AG04449 (cell line): Measurements from ENCODE around the gene SLCO2A1.
A peak's percentile ranks its signal among the peaks of the same experiment; 100 is the strongest.

Experiments
- CTCF ChIA-PET: fragments of 350-600 bp; formaldehyde crosslinking; extraction: SDS; loops from one replicate; lab custom pipeline; 2021; ENCODE audit warnings: antibody characterized with exemption; lab: Yijun Ruan, JAX
- POLR2A ChIA-PET: fragments of 400-600, 350-600 bp; formaldehyde crosslinking; extraction: SDS; loops from one replicate; lab custom pipeline; 2020; ENCODE audit warnings: antibody characterized with exemption, inconsistent platforms; lab: Yijun Ruan, JAX
- DNase-seq: peaks from one replicate; pipeline ENCODE4 v3.0.0-alpha.2; 2010; ENCODE audit warnings: low read depth, low spot score
- H3K4me3 ChIP-seq: 2 replicates; pipeline ENCODE4 v1.5.1; 2011; ENCODE audit warnings: low read depth, mild to moderate bottlenecking, control low read depth, low read length
- TF ChIP-seq, protein P1 (sequence below): IDR thresholded peaks from one replicate; pipeline ENCODE4 v1.5.1; 2011; ENCODE audit warnings: mild to moderate bottlenecking, moderate library complexity, low read length, control low read depth, inconsistent platforms; ENCODE audit not compliant: insufficient read depth; ENCODE audit errors: missing control alignments

Gene SLCO2A1

DNA sequence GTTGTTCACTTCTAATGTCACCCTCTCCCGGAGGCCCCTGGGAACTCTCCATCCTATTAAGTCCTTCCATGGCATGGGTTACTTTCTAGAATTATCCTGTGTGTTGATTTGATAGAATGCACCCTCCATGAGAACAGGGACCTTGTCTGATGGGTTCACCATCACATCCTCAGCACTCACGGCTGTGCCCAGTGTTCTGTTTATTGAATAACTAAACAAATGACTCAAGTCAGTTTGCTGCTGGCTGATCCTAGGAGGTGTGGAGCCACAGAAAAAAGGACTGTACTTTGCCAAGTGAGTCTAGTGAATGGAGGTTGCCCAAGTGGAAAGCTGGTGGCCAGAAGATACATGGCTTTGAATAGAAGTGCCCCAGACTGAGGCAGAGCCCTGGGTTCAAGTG lies 85.5 kb downstream of the SLCO2A1 start:
- CTCF ChIA-PET, result interaction anchor here (1.0 to 3.4 kb wide), 5 partner anchors 12 to 268 kb away, joined by 3 to 17 read pairs (median 5); no protein-coding TSS in a partner anchor
- POLR2A ChIA-PET, result no interaction called here
- TF ChIP-seq, protein P1, sequence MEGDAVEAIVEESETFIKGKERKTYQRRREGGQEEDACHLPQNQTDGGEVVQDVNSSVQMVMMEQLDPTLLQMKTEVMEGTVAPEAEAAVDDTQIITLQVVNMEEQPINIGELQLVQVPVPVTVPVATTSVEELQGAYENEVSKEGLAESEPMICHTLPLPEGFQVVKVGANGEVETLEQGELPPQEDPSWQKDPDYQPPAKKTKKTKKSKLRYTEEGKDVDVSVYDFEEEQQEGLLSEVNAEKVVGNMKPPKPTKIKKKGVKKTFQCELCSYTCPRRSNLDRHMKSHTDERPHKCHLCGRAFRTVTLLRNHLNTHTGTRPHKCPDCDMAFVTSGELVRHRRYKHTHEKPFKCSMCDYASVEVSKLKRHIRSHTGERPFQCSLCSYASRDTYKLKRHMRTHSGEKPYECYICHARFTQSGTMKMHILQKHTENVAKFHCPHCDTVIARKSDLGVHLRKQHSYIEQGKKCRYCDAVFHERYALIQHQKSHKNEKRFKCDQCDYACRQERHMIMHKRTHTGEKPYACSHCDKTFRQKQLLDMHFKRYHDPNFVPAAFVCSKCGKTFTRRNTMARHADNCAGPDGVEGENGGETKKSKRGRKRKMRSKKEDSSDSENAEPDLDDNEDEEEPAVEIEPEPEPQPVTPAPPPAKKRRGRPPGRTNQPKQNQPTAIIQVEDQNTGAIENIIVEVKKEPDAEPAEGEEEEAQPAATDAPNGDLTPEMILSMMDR, result no peak
- no peak overlapping the region for H3K4me3 ChIP-seq
- no peak for DNase-seq

- peak; percentile 68 for DNase-seq
- ChIA-PET CTCF (interaction anchor here (1.4 to 3.4 kb wide), 3 partner anchors 12 to 269 kb away, joined by 3 to 17 read pairs (median 4); no protein-coding TSS in a partner anchor), POLR2A (no interaction called here)
- H3K4me3 ChIP-seq, result no peak overlapping the region
- TF ChIP-seq, protein P1, result no peak
These were observed 86.0 kb downstream of the SLCO2A1 start for GRCh38 chr3:133943639-133944141.

- DNase-seq, result no peak
- ChIA-PET POLR2A (no interaction called here), CTCF (interaction anchor here (1.4 to 3.4 kb wide), 4 partner anchors 13 to 269 kb away, joined by 3 to 17 read pairs (median 4); no protein-coding TSS in a partner anchor)
- TF ChIP-seq, protein P1, result no peak
- no peak overlapping the region for H3K4me3 ChIP-seq
These were observed 86.6 kb downstream of the SLCO2A1 start for GRCh38 chr3:133943031-133943535.

DNA sequence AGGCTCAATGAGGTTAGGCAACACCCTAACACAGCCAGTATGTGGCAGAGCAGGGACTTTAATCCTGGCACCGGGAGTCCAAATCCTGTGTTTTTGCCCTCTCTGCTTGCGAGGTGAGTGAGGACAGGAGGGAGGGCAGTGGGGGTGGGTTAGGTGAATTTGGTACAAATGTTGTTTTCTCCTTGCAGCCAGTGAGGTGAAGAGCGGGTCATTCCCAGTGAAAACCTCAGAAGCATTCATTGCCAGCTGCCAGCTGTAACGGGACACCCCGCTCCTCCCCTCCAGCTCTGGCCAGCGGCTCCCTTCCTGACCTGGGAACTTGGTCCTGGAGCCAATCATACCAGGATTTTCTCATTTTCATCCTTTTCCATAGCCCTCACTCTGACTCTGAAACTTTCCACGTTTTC lies 88.3 kb downstream of the SLCO2A1 start:
- ChIA-PET POLR2A (interaction anchor here (0.6 kb wide), 1 partner anchor 152 kb away, joined by 3 read pairs; no protein-coding TSS in a partner anchor), CTCF (interaction anchor here (0.8 to 1.7 kb wide), 3 partner anchors 11 to 271 kb away, joined by 3 to 6 read pairs (median 5); no protein-coding TSS in a partner anchor)
- TF ChIP-seq, protein P1, result no peak
- H3K4me3 ChIP-seq, result no peak overlapping the region
- no peak for DNase-seq

- ChIA-PET CTCF (interaction anchor here (1.3 kb wide), 1 partner anchor 12 kb away, joined by 6 read pairs; no protein-coding TSS in a partner anchor), POLR2A (no interaction called here)
- TF ChIP-seq, protein P1, result no peak
- H3K4me3 ChIP-seq, result no peak overlapping the region
- DNase-seq, result no peak
These were observed 89.2 kb downstream of the SLCO2A1 start for GRCh38 chr3:133940536-133940935.

DNA sequence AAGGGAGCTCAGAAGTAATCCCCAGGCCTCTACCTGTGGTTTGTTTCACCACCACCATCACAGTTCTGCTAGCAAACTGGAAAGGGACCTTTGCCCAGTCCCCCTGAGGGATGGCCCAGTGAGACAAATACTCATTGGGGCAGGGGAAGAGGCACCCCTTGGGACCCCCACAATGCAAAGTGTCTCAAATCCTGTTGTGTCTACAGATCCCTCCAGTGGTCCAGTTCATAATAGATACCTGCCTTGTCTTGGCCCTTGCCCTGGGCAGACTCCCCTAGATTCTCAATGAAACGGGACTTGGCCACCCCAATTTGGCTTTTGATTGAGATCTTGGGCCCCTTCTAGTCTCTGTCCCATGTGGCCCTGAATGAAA lies 90.3 kb downstream of the SLCO2A1 start:
- CTCF ChIA-PET, result interaction anchor here (1.2 to 3.8 kb wide), 3 partner anchors 9 to 272 kb away, joined by 4 to 11 read pairs (median 10); no protein-coding TSS in a partner anchor
- DNase-seq, result no peak
- TF ChIP-seq, protein P1, result no peak
- POLR2A ChIA-PET, result no interaction called here
- H3K4me3 ChIP-seq, result no peak overlapping the region
